ENCODE measurements around the gene LAMA2. TPM values are rescaled to one million over a fixed set of nuclear protein-coding genes. Genes with fewer than 3 reads are reported as not detected.
"Not testable (repeated sequence)": the region's sequence is repeated elsewhere in the genome, so short reads cannot be mapped to it uniquely, and the experiment has no call there.

The LAMA2 gene
- total RNA-seq, 4 donors from 2014 or later = 203 to 339 (median 275) TPM

- Histone ChIP-seq H3K4me1 (no peaks in the 10 kb centered on the region), H3K36me3 (peaks cover 0 to 78% (median 0%) of the 10 kb centered on the region in 3 donors), H3K27me3 (no peaks in the 10 kb centered on the region), H3K27ac (peak overlapping the region in 1 of 4 donors; percentile 33), H3K4me3 (no peak overlapping the region), H3K9me3 (no peaks in the 10 kb centered on the region)
- DNase-seq (ENCODE audit: low spot score in 2 of 2) = no peak
- 73 to 78% methylated on average over 4 of the region's 4 CpGs for WGBS, 2 donors
- TF ChIP-seq, protein P1, sequence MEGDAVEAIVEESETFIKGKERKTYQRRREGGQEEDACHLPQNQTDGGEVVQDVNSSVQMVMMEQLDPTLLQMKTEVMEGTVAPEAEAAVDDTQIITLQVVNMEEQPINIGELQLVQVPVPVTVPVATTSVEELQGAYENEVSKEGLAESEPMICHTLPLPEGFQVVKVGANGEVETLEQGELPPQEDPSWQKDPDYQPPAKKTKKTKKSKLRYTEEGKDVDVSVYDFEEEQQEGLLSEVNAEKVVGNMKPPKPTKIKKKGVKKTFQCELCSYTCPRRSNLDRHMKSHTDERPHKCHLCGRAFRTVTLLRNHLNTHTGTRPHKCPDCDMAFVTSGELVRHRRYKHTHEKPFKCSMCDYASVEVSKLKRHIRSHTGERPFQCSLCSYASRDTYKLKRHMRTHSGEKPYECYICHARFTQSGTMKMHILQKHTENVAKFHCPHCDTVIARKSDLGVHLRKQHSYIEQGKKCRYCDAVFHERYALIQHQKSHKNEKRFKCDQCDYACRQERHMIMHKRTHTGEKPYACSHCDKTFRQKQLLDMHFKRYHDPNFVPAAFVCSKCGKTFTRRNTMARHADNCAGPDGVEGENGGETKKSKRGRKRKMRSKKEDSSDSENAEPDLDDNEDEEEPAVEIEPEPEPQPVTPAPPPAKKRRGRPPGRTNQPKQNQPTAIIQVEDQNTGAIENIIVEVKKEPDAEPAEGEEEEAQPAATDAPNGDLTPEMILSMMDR (IDR thresholded peaks at IDR 0.05) = no peak
- no peak for TF ChIP-seq EP300 (IDR thresholded peaks at IDR 0.05)
- no peak for TF ChIP-seq POLR2A (IDR thresholded peaks at IDR 0.05)
Observed at GRCh38 chr6:129150507-129150906, 267.6 kb downstream of the LAMA2 start.

- TF ChIP-seq, protein P1 (IDR thresholded peaks at IDR 0.05) = no peak
- TF ChIP-seq EP300 (IDR thresholded peaks at IDR 0.05) = no peak
- no peak for TF ChIP-seq POLR2A (IDR thresholded peaks at IDR 0.05)
- Histone ChIP-seq H3K4me1 (no peaks in the 10 kb centered on the region), H3K36me3 (peaks cover 0 to 71% (median 0%) of the 10 kb centered on the region in 3 donors), H3K4me3 (no peak overlapping the region), H3K27ac (no peak overlapping the region), H3K9me3 (no peaks in the 10 kb centered on the region), H3K27me3 (no peaks in the 10 kb centered on the region)
- DNase-seq (ENCODE audit: low spot score in 2 of 2) = no peak
- 87 to 89% methylated on average over 4 of the region's 4 CpGs for WGBS, 2 donors
Observed at GRCh38 chr6:129153257-129153656, 270.3 kb downstream of the LAMA2 start.

DNA sequence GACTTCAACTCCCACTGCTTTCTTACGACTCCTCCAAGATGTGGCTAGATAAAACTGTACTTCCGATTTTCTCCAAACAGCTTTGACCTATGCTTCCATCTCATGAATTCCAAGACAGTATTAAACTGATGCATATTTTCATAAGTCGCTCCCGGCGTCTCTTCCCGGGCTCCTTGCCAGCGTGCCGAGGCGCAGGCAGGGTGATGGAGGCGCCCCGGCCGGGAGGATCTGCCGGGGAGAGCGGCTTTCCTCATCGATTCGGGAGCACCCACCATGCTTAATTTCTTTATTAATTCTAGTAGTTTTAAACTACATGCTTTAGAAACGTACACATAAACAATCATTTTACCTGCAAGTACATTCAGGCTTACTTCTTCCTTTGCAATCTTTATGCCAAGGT lies 276.3 kb downstream of the LAMA2 start:
- H3K36me3 ChIP-seq = peaks cover 0 to 50% (median 0%) of the 10 kb centered on the region in 3 donors
- 87 to 94% methylated on average over 17 of the region's 17 CpGs for WGBS, 2 donors
- not testable (repeated sequence) for H3K27ac ChIP-seq; H3K4me1 ChIP-seq; H3K9me3 ChIP-seq; H3K27me3 ChIP-seq; H3K4me3 ChIP-seq; DNase-seq (ENCODE audit: low spot score in 2 of 2)

DNA sequence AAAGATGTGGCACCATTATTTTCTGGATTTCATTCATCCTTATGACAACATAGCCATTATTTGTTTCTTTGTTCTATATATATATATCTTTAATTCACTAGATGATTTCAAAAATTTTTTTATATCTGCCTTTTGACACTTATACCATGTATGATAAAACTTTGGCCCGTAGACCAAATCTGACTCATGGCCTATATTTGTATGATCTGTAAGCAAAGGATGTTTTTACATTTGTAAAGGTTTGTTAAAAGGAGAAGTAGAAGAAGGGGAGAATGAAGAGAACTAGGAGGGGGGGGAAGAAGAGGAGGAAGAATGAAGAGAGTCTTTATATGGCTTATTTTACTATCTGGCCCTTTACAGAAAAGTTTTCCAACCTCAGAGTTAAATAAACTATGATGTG lies 279.7 kb downstream of the LAMA2 start:
- Histone ChIP-seq H3K4me1 (no peaks in the 10 kb centered on the region), H3K36me3 (peaks cover 0 to 52% (median 4%) of the 10 kb centered on the region in 3 donors), H3K27me3 (no peaks in the 10 kb centered on the region), H3K4me3 (no peak overlapping the region), H3K9me3 (peaks cover 0 to 7% (median 0%) of the 10 kb centered on the region in 4 donors), H3K27ac (no peak overlapping the region)
- DNase-seq (ENCODE audit: low spot score in 2 of 2) = no peak
- 82 to 91% methylated on average over 1 of the region's 1 CpG for WGBS, 2 donors
- TF ChIP-seq POLR2A (IDR thresholded peaks at IDR 0.05) (no peak), EP300 (IDR thresholded peaks at IDR 0.05) (no peak)
- TF ChIP-seq, protein P1 (IDR thresholded peaks at IDR 0.05) = no peak

GRCh38 chr6:129163551-129163950 lies 280.6 kb downstream of the LAMA2 start:
- H3K27ac ChIP-seq = no peak overlapping the region
- WGBS, 2 donors = 97% methylated on average over 2 of the region's 2 CpGs
- no peaks in the 10 kb centered on the region for H3K4me1 ChIP-seq
- no peak for TF ChIP-seq POLR2A (IDR thresholded peaks at IDR 0.05)
- TF ChIP-seq EP300 (IDR thresholded peaks at IDR 0.05) = no peak
- TF ChIP-seq, protein P1 (IDR thresholded peaks at IDR 0.05) = no peak
- H3K27me3 ChIP-seq = no peaks in the 10 kb centered on the region
- H3K4me3 ChIP-seq = no peak overlapping the region
- peaks cover 0 to 7% (median 0%) of the 10 kb centered on the region in 4 donors for H3K9me3 ChIP-seq
- no peak for DNase-seq (ENCODE audit: low spot score in 2 of 2)
- peaks cover 0 to 42% (median 4%) of the 10 kb centered on the region in 3 donors for H3K36me3 ChIP-seq

GRCh38 chr6:129164032-129164431 lies 281.1 kb downstream of the LAMA2 start:
- H3K27me3 ChIP-seq = no peaks in the 10 kb centered on the region
- TF ChIP-seq, protein P1 (IDR thresholded peaks at IDR 0.05) = no peak
- TF ChIP-seq POLR2A (IDR thresholded peaks at IDR 0.05) (no peak), EP300 (IDR thresholded peaks at IDR 0.05) (no peak)
- WGBS, 2 donors = 94 to 96% methylated on average over 3 of the region's 3 CpGs
- H3K4me3 ChIP-seq = no peak overlapping the region
- no peak for DNase-seq (ENCODE audit: low spot score in 2 of 2)
- H3K36me3 ChIP-seq = peaks cover 0 to 38% (median 4%) of the 10 kb centered on the region in 3 donors
- H3K4me1 ChIP-seq = no peaks in the 10 kb centered on the region
- no peak overlapping the region for H3K27ac ChIP-seq
- H3K9me3 ChIP-seq = peaks cover 0 to 7% (median 0%) of the 10 kb centered on the region in 4 donors

DNA sequence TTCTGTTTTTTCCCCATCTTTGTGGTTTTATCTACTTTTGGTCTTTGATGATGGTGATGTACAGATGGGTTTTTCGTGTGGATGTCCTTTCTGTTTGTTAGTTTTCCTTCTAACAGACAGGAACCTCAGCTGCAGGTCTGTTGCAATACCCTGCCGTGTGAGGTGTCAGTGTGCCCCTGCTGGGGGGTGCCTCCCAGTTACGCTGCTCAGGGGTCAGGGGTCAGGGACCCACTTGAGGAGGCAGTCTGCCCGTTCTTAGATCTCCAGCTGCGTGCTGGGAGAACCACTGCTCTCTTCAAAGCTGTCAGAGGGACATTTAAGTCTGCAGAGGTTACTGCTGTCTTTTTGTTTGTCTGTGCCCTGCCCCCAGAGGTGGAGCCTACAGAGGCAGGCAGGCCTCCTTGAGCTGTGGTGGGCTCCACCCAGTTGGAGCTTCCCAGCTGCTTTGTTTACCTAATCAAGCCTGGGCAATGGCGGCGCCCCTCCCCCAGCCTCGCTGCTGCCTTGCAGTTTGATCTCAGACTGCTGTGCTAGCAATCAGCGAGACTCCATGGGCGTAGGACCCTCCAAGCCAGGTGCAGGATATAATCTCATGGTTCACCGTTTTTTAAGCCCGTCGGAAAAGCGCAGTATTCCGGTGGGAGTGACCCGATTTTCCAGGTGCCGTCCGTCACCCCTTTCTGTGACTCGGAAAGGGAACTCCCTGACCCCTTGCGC lies 289.5 kb downstream of the LAMA2 start:
- not testable (repeated sequence) for H3K27me3 ChIP-seq; H3K27ac ChIP-seq; H3K4me1 ChIP-seq; H3K4me3 ChIP-seq; H3K9me3 ChIP-seq; DNase-seq (ENCODE audit: low spot score in 2 of 2)
- H3K36me3 ChIP-seq = peaks cover 0 to 17% (median 0%) of the 10 kb centered on the region in 3 donors
- WGBS, 2 donors = 71 to 72% methylated on average over 20 of the region's 20 CpGs
